GM23338 (cell line): ENCODE data around the gene NUTF2. TPM values are rescaled to one million over a fixed set of nuclear protein-coding genes. Genes with fewer than 3 reads are reported as not detected.
A peak's percentile ranks its signal among the peaks of the same experiment; 100 is the strongest.

Experiments used
- ATAC-seq: fragments of 200-7000 bp; cut with Tn5 transposase; 3 replicates; pipeline ENCODE4 v1.9.1; 2020
- DNase-seq: peaks from one replicate; pipeline ENCODE4 v3.0.0-alpha.2; 2015; ENCODE audit warnings: low spot score
- H2AFZ ChIP-seq: fragments of 200-600 bp; sonication (generic); 2 replicates; pipeline ENCODE4 v1.8.0; 2016; ENCODE audit warnings: antibody characterized with exemption, mild to moderate bottlenecking, moderate library complexity
- H3F3A ChIP-seq: fragments of 200-600 bp; sonication (generic); replicated peaks from 2 replicates; pipeline ENCODE4 v1.8.0; 2017; ENCODE audit warnings: antibody characterized with exemption, mixed run types, low read depth
- H3K27ac ChIP-seq: fragments of 200-600 bp; sonication (generic); 2 replicates; pipeline ENCODE4 v1.6.1; 2016; ENCODE audit warnings: low read depth
- H3K27me3 ChIP-seq: fragments of 200-600 bp; sonication (generic); 2 replicates; pipeline ENCODE4 v1.8.0; 2016; ENCODE audit warnings: mild to moderate bottlenecking, mixed run types, moderate library complexity; ENCODE audit not compliant: insufficient read depth
- H3K36me3 ChIP-seq: fragments of 200-600 bp; sonication (generic); 2 replicates; pipeline ENCODE4 v1.8.0; 2016; ENCODE audit warnings: mild to moderate bottlenecking; ENCODE audit not compliant: insufficient read depth
- H3K4me1 ChIP-seq: fragments of 200-600 bp; sonication (generic); 2 replicates; pipeline ENCODE4 v1.8.0; 2016; ENCODE audit warnings: mild to moderate bottlenecking, moderate library complexity; ENCODE audit not compliant: insufficient read depth
- H3K4me2 ChIP-seq: fragments of 200-600 bp; sonication (generic); 2 replicates; pipeline ENCODE4 v1.7.1; 2017; ENCODE audit warnings: mixed run types
- H3K4me3 ChIP-seq: fragments of 200-600 bp; sonication (generic); 2 replicates; pipeline ENCODE4 v1.6.1; 2016; ENCODE audit warnings: mixed run types
- H3K79me2 ChIP-seq: fragments of 200-600 bp; sonication (generic); replicated peaks from 2 replicates; pipeline ENCODE4 v1.8.0; 2017; ENCODE audit warnings: mild to moderate bottlenecking; ENCODE audit not compliant: insufficient read depth
- H3K9me2 ChIP-seq: fragments of 200-600 bp; sonication (generic); 2 replicates; pipeline ENCODE4 v1.8.0; 2017; ENCODE audit not compliant: insufficient read depth
- H4K20me1 ChIP-seq: fragments of 200-600 bp; sonication (generic); replicated peaks from 2 replicates; pipeline ENCODE4 v1.8.0; 2017; ENCODE audit warnings: mild to moderate bottlenecking; ENCODE audit not compliant: insufficient read depth
- H3K27ac Mint-ChIP-seq: 2 replicates; pipeline ENCODE4 v1.8.0; 2020; ENCODE audit warnings: inconsistent platforms, mild to moderate bottlenecking, moderate library complexity, mixed read lengths
- H3K27me3 Mint-ChIP-seq: 3 replicates; pipeline ENCODE4 v1.8.0; 2022; ENCODE audit warnings: low read depth, mild to moderate bottlenecking, moderate library complexity, mixed read lengths, inconsistent platforms; ENCODE audit not compliant: insufficient read depth, poor library complexity
- H3K36me3 Mint-ChIP-seq: 3 replicates; pipeline ENCODE4 v1.8.0; 2021; ENCODE audit warnings: low read depth, mild to moderate bottlenecking, inconsistent platforms, moderate library complexity, mixed read lengths
- H3K4me1 Mint-ChIP-seq: 3 replicates; pipeline ENCODE4 v1.8.0; 2020; ENCODE audit warnings: mild to moderate bottlenecking, inconsistent platforms, mixed read lengths
- H3K4me3 Mint-ChIP-seq: 3 replicates; pipeline ENCODE4 v1.8.0; 2021; ENCODE audit warnings: moderate library complexity, mild to moderate bottlenecking, inconsistent platforms, mixed read lengths
- H3K9me3 Mint-ChIP-seq: 3 replicates; pipeline ENCODE4 v1.8.0; 2020; ENCODE audit warnings: moderate library complexity, mild to moderate bottlenecking, inconsistent platforms, mixed read lengths
- CREB1 ChIP-seq: fragments of 250-450 bp; sonication (Bioruptor Pico); IDR thresholded peaks from 2 replicates; pipeline ENCODE4 v1.5.0; 2020; ENCODE audit warnings: low read depth, mild to moderate bottlenecking, moderate library complexity
- ETS1 ChIP-seq: IDR thresholded peaks from 2 replicates; pipeline ENCODE4 v1.6.1; 2016; ENCODE audit warnings: antibody characterized with exemption
- EZH2 ChIP-seq: fragments of 200-600 bp; sonication (generic); IDR thresholded peaks from one replicate; pipeline ENCODE4 v1.8.0; 2017; ENCODE audit warnings: antibody characterized with exemption, mild to moderate bottlenecking, low read depth; ENCODE audit not compliant: unreplicated experiment
- JUNB ChIP-seq: IDR thresholded peaks from one replicate; pipeline ENCODE4 v1.6.1; 2016; ENCODE audit warnings: antibody characterized with exemption; ENCODE audit not compliant: unreplicated experiment
- STAT1 ChIP-seq: IDR thresholded peaks from one replicate; pipeline ENCODE4 v1.6.1; 2016; ENCODE audit warnings: antibody characterized with exemption; ENCODE audit not compliant: unreplicated experiment
- ZNF331 ChIP-seq: fragments of 250-450 bp; sonication (Bioruptor Pico); IDR thresholded peaks from 2 replicates; pipeline ENCODE4 v1.5.0; 2020; ENCODE audit warnings: low read depth, mild to moderate bottlenecking, moderate library complexity
- ZNF462 ChIP-seq: fragments of 250-450 bp; sonication (Bioruptor Pico); IDR thresholded peaks from 2 replicates; pipeline ENCODE4 v1.5.0; 2020; ENCODE audit warnings: mild to moderate bottlenecking, moderate library complexity
- polyA plus RNA-seq: library from polyadenylated mRNA; unstranded; fragments of >200 nt; fragmentation: Nextera tagmentation; extraction: Ambion mirVana; gene quantifications from 2 replicates; pipeline ENCODE4 v1.2.1, GENCODE V29; 2016
- total RNA-seq: library from RNA; depleted of rRNA; stranded (reverse); fragments of >200 nt; shearing (Covaris generic); gene quantifications from 2 replicates; pipeline ENCODE4 v1.2.3, GENCODE V29; 2014

Gene NUTF2
- total and polyA plus RNA-seq, 2 experiments from 2014 or later, result 321 to 391 TPM

- H2AFZ ChIP-seq, result no peak overlapping the region
- H3K4me1 Mint-ChIP-seq, result peaks cover 15% of the 10 kb centered on the region
- H3F3A ChIP-seq, result no peaks in the 10 kb centered on the region
- peak; percentile 43 for DNase-seq
- no peaks in the 10 kb centered on the region for H3K27me3 ChIP-seq
- no peaks in the 10 kb centered on the region; the same call in 1 of the 2 replicates for H3K36me3 ChIP-seq
- H3K4me1 ChIP-seq, result no peaks in the 10 kb centered on the region
- peaks cover 16% of the 10 kb centered on the region for H3K27me3 Mint-ChIP-seq
- H3K27ac Mint-ChIP-seq, result no peak overlapping the region; the same call in 1 of the 2 replicates
- H3K27ac ChIP-seq, result no peak overlapping the region
- H3K9me3 Mint-ChIP-seq, result no peaks in the 10 kb centered on the region; the same call in 2 of the 3 replicates
- H3K9me2 ChIP-seq, result no peaks in the 10 kb centered on the region
- no peak overlapping the region for H3K4me2 ChIP-seq
- no peak overlapping the region; the same call in 2 of the 3 replicates for H3K4me3 Mint-ChIP-seq
- no peak overlapping the region for H3K4me3 ChIP-seq
- no peak for TF ChIP-seq JUNB
- no peak for TF ChIP-seq CREB1
- 0 out of 2 replicates have a peak, but pooled peaks have one; percentile 20 for TF ChIP-seq ZNF462 (CRISPR knock-in tag)
- H3K36me3 Mint-ChIP-seq, result peaks cover 26% of the 10 kb centered on the region
- peak; percentile 79 for ATAC-seq
- no peaks in the 10 kb centered on the region for H3K79me2 ChIP-seq
- H4K20me1 ChIP-seq, result no peaks in the 10 kb centered on the region
Measured at GRCh38 chr16:67825119-67825518, 21.6 kb upstream of the NUTF2 start.

- Mint-ChIP-seq H3K36me3 (peaks cover 33% of the 10 kb centered on the region), H3K4me1 (peaks cover 15% of the 10 kb centered on the region), H3K9me3 (no peaks in the 10 kb centered on the region), H3K27ac (no peak overlapping the region), H3K27me3 (peaks cover 13% of the 10 kb centered on the region), H3K4me3 (no peak overlapping the region)
- no peak overlapping the region for H2AFZ ChIP-seq
- no peak overlapping the region for H3K4me2 ChIP-seq
- no peak for DNase-seq
- H3F3A ChIP-seq, result no peaks in the 10 kb centered on the region
- no peaks in the 10 kb centered on the region for H4K20me1 ChIP-seq
- H3K36me3 ChIP-seq, result no peaks in the 10 kb centered on the region; the same call in 1 of the 2 replicates
- H3K4me1 ChIP-seq, result no peaks in the 10 kb centered on the region
- no peaks in the 10 kb centered on the region for H3K79me2 ChIP-seq
- ATAC-seq, result no peak
- no peak overlapping the region for H3K4me3 ChIP-seq
- H3K27ac ChIP-seq, result no peak overlapping the region
- no peaks in the 10 kb centered on the region for H3K9me2 ChIP-seq
- H3K27me3 ChIP-seq, result no peaks in the 10 kb centered on the region
- TF ChIP-seq ETS1 (no peak), ZNF331 (CRISPR knock-in tag) (no peak), STAT1 (no peak), EZH2 (no peak)
Measured at GRCh38 chr16:67825906-67826305, 20.8 kb upstream of the NUTF2 start.
